Spleen (tissue), 7 donors: ENCODE results near the gene CPSF4L.

Experiments used
- POLR2A ChIP-seq, 3 donors: fragments of 450-650 bp; IDR thresholded peaks; one replicate each; pipeline ENCODE4 v1.5.1; 2017; ENCODE audit warnings: antibody characterized with exemption in 3 of 3, mild to moderate bottlenecking in 1 of 3
- POLR2AphosphoS5 ChIP-seq, 3 donors: sonication (generic); formaldehyde crosslinking; IDR thresholded peaks; one replicate each; pipeline ENCODE4 v1.5.1; 2017; ENCODE audit warnings: antibody characterized with exemption in 3 of 3
- TF ChIP-seq, protein P1 (sequence below), 11 experiments: fragments of 200-600 bp in 7 of 11; fragments of 450-650 bp in 4 of 11; sonication (generic) in 4 of 11; IDR thresholded peaks in 8 of 11; conservative IDR thresholded peaks in 3 of 11; 1 replicate in 7 of 11; 2 replicates in 4 of 11; pipeline versions ENCODE4 v1.4.0 to v1.8.0; 2016 to 2021; ENCODE audit warnings: antibody characterized with exemption in 11 of 11, inconsistent platforms in 4 of 11, mild to moderate bottlenecking in 1 of 11
- donor health status: DM: no; HTN: no; CAD: no; lungs with moderate emphysema.
- donor health status: DM: no; HTN: no; CAD: no.
- donor health status: DM: no; HTN: no; CAD: no.

DNA sequence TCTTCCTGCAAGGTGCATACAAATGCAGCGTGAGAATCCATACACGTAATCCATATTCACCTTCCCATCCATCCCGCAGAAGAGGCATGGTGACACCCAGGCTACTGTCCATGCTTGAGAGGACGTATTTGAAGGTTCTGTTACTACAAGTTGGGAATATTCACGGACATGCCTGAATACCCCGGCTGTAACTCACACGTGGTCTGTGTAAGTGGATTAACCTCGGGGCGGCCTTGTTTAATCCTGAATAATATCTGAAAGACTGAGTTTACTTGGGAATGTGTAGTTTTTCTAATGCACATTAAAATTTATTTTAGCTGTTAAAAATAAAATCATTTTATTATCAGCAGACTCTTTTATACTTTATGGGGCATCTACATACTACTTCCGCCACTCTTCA lies 13.1 kb downstream of the CPSF4L start:
- TF ChIP-seq, protein P1, sequence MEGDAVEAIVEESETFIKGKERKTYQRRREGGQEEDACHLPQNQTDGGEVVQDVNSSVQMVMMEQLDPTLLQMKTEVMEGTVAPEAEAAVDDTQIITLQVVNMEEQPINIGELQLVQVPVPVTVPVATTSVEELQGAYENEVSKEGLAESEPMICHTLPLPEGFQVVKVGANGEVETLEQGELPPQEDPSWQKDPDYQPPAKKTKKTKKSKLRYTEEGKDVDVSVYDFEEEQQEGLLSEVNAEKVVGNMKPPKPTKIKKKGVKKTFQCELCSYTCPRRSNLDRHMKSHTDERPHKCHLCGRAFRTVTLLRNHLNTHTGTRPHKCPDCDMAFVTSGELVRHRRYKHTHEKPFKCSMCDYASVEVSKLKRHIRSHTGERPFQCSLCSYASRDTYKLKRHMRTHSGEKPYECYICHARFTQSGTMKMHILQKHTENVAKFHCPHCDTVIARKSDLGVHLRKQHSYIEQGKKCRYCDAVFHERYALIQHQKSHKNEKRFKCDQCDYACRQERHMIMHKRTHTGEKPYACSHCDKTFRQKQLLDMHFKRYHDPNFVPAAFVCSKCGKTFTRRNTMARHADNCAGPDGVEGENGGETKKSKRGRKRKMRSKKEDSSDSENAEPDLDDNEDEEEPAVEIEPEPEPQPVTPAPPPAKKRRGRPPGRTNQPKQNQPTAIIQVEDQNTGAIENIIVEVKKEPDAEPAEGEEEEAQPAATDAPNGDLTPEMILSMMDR (IDR thresholded peaks at IDR 0.05 in 8 of 11, conservative IDR thresholded peaks at IDR 0.05 in 3 of 11) = no peak
- TF ChIP-seq POLR2AphosphoS5 (IDR thresholded peaks at IDR 0.05) = no peak
- no peak for TF ChIP-seq POLR2A (IDR thresholded peaks at IDR 0.05)
